BLaER1 treated with 17β-estradiol and CSF1 and Interleukin-3, amounts not matched to agents 10 nM and 100 nM (cell line): ENCODE results near the gene HIC1.

Source experiments
- H3K27ac ChIP-seq, 11 experiments: shearing (Covaris generic); formaldehyde crosslinking; 2 replicates each; pipeline ENCODE4 v1.8.1; 2022
- H3K27me3 ChIP-seq, 11 experiments: shearing (Covaris generic); formaldehyde crosslinking; 2 replicates each; pipeline ENCODE4 v1.8.1; 2022
- H3K36me3 ChIP-seq, 11 experiments: shearing (Covaris generic); formaldehyde crosslinking; 2 replicates each; pipeline ENCODE4 v1.8.1; 2022
- H3K4me1 ChIP-seq, 10 experiments: shearing (Covaris generic); formaldehyde crosslinking; 2 replicates each; pipeline ENCODE4 v1.8.1; 2022
- H3K4me2 ChIP-seq, 11 experiments: shearing (Covaris generic); formaldehyde crosslinking; 2 replicates each; pipeline ENCODE4 v1.8.1; 2022
- H3K4me3 ChIP-seq, 10 experiments: shearing (Covaris generic); formaldehyde crosslinking; 2 replicates each; pipeline ENCODE4 v1.8.1; 2022
- H3K9ac ChIP-seq, 11 experiments: shearing (Covaris generic); formaldehyde crosslinking; 2 replicates each; pipeline ENCODE4 v1.8.1; 2022
- H3K9me3 ChIP-seq, 11 experiments: shearing (Covaris generic); formaldehyde crosslinking; replicated peaks in 1 of 11; 2 replicates each; pipeline ENCODE4 v1.8.1; 2022
- H4K20me1 ChIP-seq, 11 experiments: shearing (Covaris generic); formaldehyde crosslinking; 2 replicates each; pipeline ENCODE4 v1.8.1; 2022
- Cebpa-rat ChIP-seq, 11 experiments: shearing (Covaris generic); IDR thresholded peaks; 2 replicates each; pipeline ENCODE4 v1.8.1; 2022

HIC1 gene

DNA sequence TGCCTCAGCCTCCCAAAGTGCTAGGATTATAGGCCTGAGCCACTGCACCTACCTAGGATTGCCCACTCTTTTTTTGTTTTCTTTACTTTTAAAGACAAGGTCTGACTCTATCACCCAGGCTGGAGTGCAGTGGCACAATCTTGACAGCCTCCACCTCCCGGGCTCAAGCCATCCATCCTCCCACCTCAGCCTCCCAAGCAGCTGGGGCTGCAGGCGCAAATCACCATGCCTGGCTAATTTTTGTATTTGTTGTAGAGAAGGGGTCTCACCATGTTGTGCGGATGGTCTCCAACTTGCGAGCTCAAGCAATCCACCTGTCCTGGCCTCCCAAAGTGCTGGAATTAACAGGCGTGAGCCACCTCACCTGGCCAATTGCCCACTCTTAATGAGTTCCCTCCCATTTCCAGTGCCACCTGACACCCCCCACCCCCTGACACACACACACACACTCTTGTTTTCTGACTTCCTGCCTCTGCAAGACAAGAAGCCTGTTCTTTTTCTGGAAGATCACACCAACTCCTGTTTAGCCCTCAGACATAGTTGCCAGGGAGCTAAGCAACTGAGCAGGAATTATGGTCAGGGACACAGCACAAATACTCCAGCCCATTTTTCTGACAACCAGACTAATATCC is 10.5 kb upstream of the HIC1 start:
- Histone ChIP-seq H3K9me3 (no peaks in the 10 kb centered on the region), H3K27ac (no peak overlapping the region), H3K36me3 (peaks cover 13 to 41% (median 28%) of the 10 kb centered on the region in 11 experiments; a peak in 21 of 22 replicates), H3K4me2 (peak overlapping the region in 1 of 11 experiments; percentile 6; a peak in 1 of 22 replicates), H4K20me1 (peaks cover 0 to 23% (median 11%) of the 10 kb centered on the region in 11 experiments; a peak in 10 of 22 replicates), H3K4me1 (peaks cover 27 to 42% (median 35%) of the 10 kb centered on the region in 10 experiments), H3K4me3 (no peak overlapping the region), H3K27me3 (peaks cover 0 to 19% (median 10%) of the 10 kb centered on the region in 11 experiments; a peak in 16 of 22 replicates), H3K9ac (peak overlapping the region in 2 of 11 experiments; percentile 1 to 18; a peak in 1 of 22 replicates)
- TF ChIP-seq Cebpa-rat (IDR thresholded peaks at IDR 0.05) = no peak

DNA sequence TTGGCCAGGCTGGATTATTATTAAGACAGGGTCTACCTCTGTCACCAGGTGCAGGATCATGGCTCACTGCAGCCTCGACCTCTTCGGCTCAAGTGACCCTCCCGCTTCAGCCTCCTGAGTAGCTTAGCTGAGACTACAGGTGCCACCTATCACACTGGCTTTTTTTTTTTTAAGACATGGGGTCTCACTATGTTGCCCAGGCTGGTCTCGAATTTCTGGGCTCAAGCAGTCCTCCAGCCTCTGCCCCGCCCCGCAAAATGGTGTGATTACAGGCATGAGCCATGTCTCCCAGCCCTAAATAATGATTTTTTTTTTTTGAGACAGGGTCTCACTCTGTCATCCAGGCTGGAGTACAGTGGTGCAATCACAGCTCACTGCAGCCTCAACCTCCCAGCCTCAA is 7.3 kb upstream of the HIC1 start:
- peaks cover 11 to 25% (median 20%) of the 10 kb centered on the region in 11 experiments; a peak in 21 of 22 replicates for H3K36me3 ChIP-seq
- no peak overlapping the region for H3K4me2 ChIP-seq
- H3K27me3 ChIP-seq = peaks cover 23 to 46% (median 37%) of the 10 kb centered on the region in 11 experiments
- no peak overlapping the region for H3K4me3 ChIP-seq
- no peak overlapping the region for H3K27ac ChIP-seq
- TF ChIP-seq Cebpa-rat (IDR thresholded peaks at IDR 0.05) = no peak
- no peaks in the 10 kb centered on the region for H3K9me3 ChIP-seq
- H4K20me1 ChIP-seq = peaks cover 6 to 31% (median 22%) of the 10 kb centered on the region in 11 experiments; a peak in 18 of 22 replicates
- no peak overlapping the region for H3K9ac ChIP-seq
- H3K4me1 ChIP-seq = peaks cover 22 to 45% (median 35%) of the 10 kb centered on the region in 10 experiments

DNA sequence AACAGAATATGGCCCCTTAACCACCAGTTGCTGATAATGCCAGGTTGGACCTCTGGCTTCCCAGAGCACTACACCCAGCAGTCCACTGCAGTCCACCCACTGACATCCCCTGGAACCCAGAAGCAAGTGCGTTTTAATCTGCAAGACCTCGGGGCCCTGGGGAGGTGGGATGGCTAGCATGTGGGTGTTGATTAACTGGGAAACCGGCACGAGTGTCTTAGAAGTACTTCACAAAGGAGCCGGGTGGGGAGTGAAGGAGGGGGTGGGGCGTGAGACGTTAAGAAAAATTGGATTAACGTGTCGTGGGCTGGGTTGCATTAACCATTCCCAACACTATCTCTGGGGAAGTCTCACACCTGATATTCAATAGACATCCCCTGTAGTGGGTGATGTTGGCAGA is 6.1 kb upstream of the HIC1 start:
- Histone ChIP-seq H3K4me1 (peaks cover 20 to 42% (median 31%) of the 10 kb centered on the region in 10 experiments), H4K20me1 (peaks cover 6 to 32% (median 26%) of the 10 kb centered on the region in 11 experiments; a peak in 20 of 22 replicates), H3K9ac (peak overlapping the region in 3 of 11 experiments; percentile 71 to 81 (median 79); a peak in 5 of 22 replicates), H3K4me3 (peak overlapping the region in 8 of 10 experiments; percentile 67 to 89 (median 74); a peak in 10 of 20 replicates), H3K27ac (peak overlapping the region in 1 of 11 experiments; percentile 81; a peak in 1 of 22 replicates), H3K4me2 (peak overlapping the region; percentile 86 to 100 (median 99)), H3K9me3 (no peaks in the 10 kb centered on the region), H3K27me3 (peaks cover 34 to 57% (median 48%) of the 10 kb centered on the region in 11 experiments), H3K36me3 (peaks cover 2 to 12% (median 9%) of the 10 kb centered on the region in 11 experiments; a peak in 16 of 22 replicates)
- no peak for TF ChIP-seq Cebpa-rat (IDR thresholded peaks at IDR 0.05)

DNA sequence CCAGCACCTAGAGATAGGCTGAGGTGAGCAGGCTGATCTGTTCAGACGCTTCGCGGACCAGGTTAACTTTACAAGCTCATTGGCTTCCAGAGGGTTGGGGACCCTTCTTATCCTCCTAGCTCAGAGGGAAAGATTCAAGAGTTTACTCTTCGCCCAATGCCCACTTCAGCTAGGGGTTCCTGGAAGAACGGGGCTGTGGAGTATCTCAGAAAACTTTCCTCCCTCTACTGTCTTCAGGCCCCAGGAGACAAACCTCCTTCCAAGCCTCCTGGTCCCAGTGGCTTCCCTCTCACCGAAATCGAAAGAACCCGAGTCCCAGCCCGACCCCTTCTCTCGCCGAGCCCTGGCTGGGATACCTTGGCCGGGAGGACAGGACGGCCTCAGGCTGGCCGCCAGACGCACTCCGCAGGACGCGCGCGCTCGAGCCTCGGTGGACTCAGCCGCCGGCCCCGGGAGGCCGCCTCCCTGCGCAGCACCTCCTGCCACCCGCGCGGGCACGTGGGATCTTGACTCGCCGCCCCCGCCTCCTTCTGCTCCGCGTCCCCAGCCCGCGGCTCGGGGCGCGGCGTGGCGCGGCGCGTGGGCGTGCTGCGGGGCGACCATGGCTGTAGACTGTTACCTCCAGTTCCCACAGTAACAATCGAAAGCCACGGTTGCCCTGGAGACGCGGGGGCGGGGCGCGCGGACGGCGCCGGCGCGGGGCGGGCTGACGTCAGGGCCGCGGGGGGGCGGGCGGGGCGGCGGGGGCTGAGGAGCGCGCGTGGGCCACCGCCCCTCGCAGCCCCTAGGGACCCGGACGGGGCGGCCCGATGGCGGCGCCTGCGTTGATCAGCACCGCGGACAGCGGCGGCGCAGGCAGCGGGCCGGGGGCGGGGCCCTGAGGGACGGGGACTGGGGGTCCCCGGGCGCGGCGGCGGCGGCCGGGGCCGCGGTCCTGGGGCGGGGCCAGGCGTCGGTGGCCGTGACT is 5.3 kb upstream of the HIC1 start:
- Histone ChIP-seq H3K9ac (peak overlapping the region; percentile 54 to 82 (median 75)), H3K4me1 (peaks cover 27 to 43% (median 34%) of the 10 kb centered on the region in 10 experiments), H3K4me2 (peak overlapping the region; percentile 87 to 100 (median 99)), H4K20me1 (peaks cover 10 to 35% (median 26%) of the 10 kb centered on the region in 11 experiments; a peak in 20 of 22 replicates), H3K36me3 (peaks cover 0 to 4% (median 1%) of the 10 kb centered on the region in 11 experiments; a peak in 3 of 22 replicates), H3K4me3 (peak overlapping the region; percentile 67 to 89 (median 76)), H3K9me3 (no peaks in the 10 kb centered on the region), H3K27me3 (peaks cover 42 to 66% (median 56%) of the 10 kb centered on the region in 11 experiments), H3K27ac (peak overlapping the region in 10 of 11 experiments; percentile 29 to 81 (median 48); a peak in 13 of 22 replicates)
- no peak for TF ChIP-seq Cebpa-rat (IDR thresholded peaks at IDR 0.05)

DNA sequence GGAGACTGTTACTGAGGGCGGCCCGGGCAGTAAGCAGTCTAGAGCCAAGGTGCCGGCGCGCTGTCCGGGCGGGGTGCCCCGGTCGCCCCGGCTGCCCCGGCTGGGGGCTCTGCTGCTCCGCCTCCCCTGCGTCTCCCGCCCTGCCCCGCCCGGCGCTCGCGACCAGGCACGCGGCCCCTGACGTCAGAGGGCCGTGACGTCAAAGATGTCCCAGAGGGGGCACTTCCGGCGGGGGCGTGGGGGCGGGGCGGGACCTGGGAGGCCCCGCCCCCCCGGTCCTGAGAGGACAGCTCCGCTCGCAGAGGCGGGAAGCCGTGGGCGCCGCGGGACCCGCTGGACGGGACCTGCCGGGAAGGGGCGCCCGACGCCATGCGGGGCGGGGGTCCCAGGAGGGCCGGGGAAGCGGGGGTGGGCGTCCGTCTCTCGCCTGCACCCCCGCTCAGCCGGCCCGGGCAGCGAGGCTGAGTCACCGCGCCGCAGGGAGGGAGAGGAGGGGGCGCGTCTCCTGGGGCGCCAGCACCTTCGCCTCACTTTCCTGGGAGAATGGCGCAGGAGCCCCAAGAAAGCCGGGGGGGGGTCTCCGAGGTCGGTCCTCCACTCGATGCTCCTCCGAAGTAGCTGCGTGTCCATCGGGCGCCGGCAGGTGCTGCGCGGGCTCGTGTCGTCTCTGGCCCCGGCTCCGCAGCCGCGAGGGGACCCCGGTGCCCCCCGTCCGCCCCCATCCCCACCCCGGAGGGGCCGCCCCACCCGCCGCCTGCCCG is 4.4 kb upstream of the HIC1 start:
- TF ChIP-seq Cebpa-rat (IDR thresholded peaks at IDR 0.05) = no peak
- peaks cover 51 to 74% (median 65%) of the 10 kb centered on the region in 11 experiments for H3K27me3 ChIP-seq
- peaks cover 28 to 48% (median 40%) of the 10 kb centered on the region in 10 experiments for H3K4me1 ChIP-seq
- peak overlapping the region; percentile 67 to 89 (median 76) for H3K4me3 ChIP-seq
- peak overlapping the region; percentile 83 to 100 (median 93) for H3K4me2 ChIP-seq
- peak overlapping the region in 4 of 11 experiments; percentile 47 to 81 (median 68); a peak in 6 of 22 replicates for H3K27ac ChIP-seq
- H4K20me1 ChIP-seq = peaks cover 11 to 39% (median 31%) of the 10 kb centered on the region in 11 experiments; a peak in 20 of 22 replicates
- H3K36me3 ChIP-seq = peaks cover 0 to under 1% (median 0%) of the 10 kb centered on the region in 11 experiments; a peak in 1 of 22 replicates
- H3K9ac ChIP-seq = peak overlapping the region in 9 of 11 experiments; percentile 28 to 80 (median 52); a peak in 11 of 22 replicates
- no peaks in the 10 kb centered on the region for H3K9me3 ChIP-seq

DNA sequence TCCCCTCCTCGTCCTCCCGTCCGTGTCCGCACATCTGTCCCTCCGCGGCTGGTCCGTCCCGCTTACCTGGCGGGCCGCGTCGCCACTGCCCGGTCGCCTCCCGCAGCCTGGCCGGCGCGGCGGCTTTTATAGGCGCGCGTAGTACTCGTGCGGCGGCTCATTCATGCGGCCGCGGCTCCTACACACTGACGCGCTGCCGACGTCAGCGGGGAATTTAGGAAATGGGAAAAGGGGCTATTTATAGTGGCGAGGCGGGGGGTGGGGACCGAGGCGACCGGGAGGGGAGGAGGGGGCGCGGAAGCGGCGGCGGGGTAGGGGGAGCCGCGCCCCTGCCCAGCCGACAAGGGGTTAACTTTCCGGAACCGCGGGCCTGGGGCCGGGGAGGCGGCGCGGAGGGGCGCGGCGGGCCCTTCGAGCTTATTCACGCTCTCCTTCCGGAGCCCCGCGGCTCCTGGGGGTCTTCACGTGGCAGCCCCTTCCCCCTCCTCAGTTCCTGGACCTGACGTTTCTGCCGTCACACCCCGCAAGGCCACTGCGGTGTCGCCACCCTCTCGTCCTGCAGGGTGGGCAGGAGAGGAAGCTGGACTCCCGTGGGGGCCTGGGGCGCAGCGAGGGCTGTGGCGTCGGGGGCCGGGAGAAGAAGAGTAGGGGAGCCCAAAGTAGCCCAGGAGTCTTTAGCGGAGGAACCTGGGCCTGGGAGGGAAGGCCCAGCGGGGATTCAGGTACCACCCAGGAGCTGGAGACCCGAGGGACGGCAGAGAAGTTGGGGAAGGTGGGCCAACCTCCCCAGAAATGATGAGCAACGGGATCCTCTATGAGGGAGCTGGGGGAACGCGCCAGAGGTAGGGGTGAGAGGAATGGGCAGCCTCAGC is 3.6 kb upstream of the HIC1 start:
- Histone ChIP-seq H3K27ac (no peak overlapping the region), H3K36me3 (no peaks in the 10 kb centered on the region), H3K9ac (no peak overlapping the region), H3K9me3 (no peaks in the 10 kb centered on the region), H3K4me1 (peaks cover 31 to 57% (median 46%) of the 10 kb centered on the region in 10 experiments), H3K27me3 (peaks cover 59 to 82% (median 73%) of the 10 kb centered on the region in 11 experiments), H4K20me1 (peaks cover 13 to 46% (median 35%) of the 10 kb centered on the region in 11 experiments; a peak in 20 of 22 replicates), H3K4me2 (peak overlapping the region; percentile 83 to 100 (median 93)), H3K4me3 (peak overlapping the region in 9 of 10 experiments; percentile 67 to 83 (median 75); a peak in 15 of 20 replicates)
- TF ChIP-seq Cebpa-rat (IDR thresholded peaks at IDR 0.05) = no peak

DNA sequence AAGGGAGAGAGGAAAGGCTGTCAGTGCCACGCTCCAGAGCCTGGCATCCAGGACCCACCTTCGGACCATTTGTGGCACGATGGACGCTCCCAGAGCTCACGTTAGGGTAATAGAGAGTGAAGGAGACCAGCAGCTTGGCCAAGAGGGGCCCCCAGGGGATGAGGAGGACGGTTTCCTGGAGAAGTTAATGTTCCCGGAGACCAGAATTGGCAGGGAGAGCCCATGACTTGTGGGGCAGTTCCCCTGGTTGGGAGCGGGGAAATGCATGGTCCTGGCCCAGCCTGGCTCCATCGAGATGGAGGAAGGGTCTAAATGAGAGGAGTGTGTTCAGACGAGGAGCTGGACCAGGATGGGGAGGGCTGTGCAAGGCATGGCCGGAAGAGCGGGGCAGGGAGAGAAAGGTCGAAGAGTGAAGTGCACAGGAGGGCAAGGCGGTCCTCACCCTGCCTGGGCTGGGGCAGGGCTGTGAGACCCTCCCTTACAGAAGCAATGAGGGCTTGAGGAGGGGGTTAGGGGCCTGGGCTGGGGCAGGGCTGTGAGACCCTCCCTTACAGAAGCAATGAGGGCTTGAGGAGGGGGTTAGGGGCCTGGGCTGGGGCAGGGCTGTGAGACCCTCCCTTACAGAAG is 2.9 kb upstream of the HIC1 start:
- Histone ChIP-seq H3K4me3 (peak overlapping the region in 2 of 10 experiments; percentile 67 to 70; a peak in 3 of 20 replicates), H3K36me3 (no peaks in the 10 kb centered on the region; a peak in 1 of 22 replicates), H3K9me3 (no peaks in the 10 kb centered on the region), H3K4me1 (peaks cover 39 to 64% (median 53%) of the 10 kb centered on the region in 10 experiments), H3K4me2 (peak overlapping the region in 7 of 11 experiments; percentile 92 to 96 (median 93); a peak in 7 of 22 replicates), H3K27ac (no peak overlapping the region), H3K9ac (no peak overlapping the region), H3K27me3 (peaks cover 66 to 90% (median 80%) of the 10 kb centered on the region in 11 experiments), H4K20me1 (peaks cover 20 to 54% (median 43%) of the 10 kb centered on the region in 11 experiments; a peak in 20 of 22 replicates)
- no peak for TF ChIP-seq Cebpa-rat (IDR thresholded peaks at IDR 0.05)
